GM23338 (cell line): Measurements from ENCODE around the gene GAN.

ENCODE experiments used
- CREB1 ChIP-seq: fragments of 250-450 bp; sonication (Bioruptor Pico); IDR thresholded peaks from 2 replicates; pipeline ENCODE4 v1.5.0; 2020; ENCODE audit warnings: low read depth, mild to moderate bottlenecking, moderate library complexity
- CTCF ChIP-seq, 2 experiments: fragments of 200-600 bp in 1 of 2; sonication (generic) in 1 of 2; conservative IDR thresholded peaks; 2 replicates each; pipeline versions ENCODE4 v1.5.1 to v1.6.1; 2016 to 2017; ENCODE audit warnings: antibody characterized with exemption in 2 of 2, low read depth in 2 of 2, mild to moderate bottlenecking in 2 of 2, moderate library complexity in 1 of 2
- EZH2 ChIP-seq: fragments of 200-600 bp; sonication (generic); IDR thresholded peaks from one replicate; pipeline ENCODE4 v1.8.0; 2017; ENCODE audit warnings: antibody characterized with exemption, mild to moderate bottlenecking, low read depth; ENCODE audit not compliant: unreplicated experiment
- EZH2phosphoT487 ChIP-seq: fragments of 200-600 bp; sonication (generic); IDR thresholded peaks from one replicate; pipeline ENCODE4 v1.8.1; 2018; ENCODE audit warnings: antibody characterized with exemption; ENCODE audit not compliant: unreplicated experiment
- JUNB ChIP-seq: IDR thresholded peaks from one replicate; pipeline ENCODE4 v1.6.1; 2016; ENCODE audit warnings: antibody characterized with exemption; ENCODE audit not compliant: unreplicated experiment
- POLR2AphosphoS5 ChIP-seq: IDR thresholded peaks from 2 replicates; pipeline ENCODE4 v1.6.1; 2016; ENCODE audit warnings: antibody characterized with exemption, low read depth
- REST ChIP-seq: IDR thresholded peaks from one replicate; pipeline ENCODE4 v1.6.1; 2018; ENCODE audit warnings: antibody characterized with exemption; ENCODE audit not compliant: unreplicated experiment
- STAT1 ChIP-seq: IDR thresholded peaks from one replicate; pipeline ENCODE4 v1.6.1; 2016; ENCODE audit warnings: antibody characterized with exemption; ENCODE audit not compliant: unreplicated experiment
- ZNF114 ChIP-seq: fragments of 250-450 bp; sonication (Bioruptor Pico); IDR thresholded peaks from 2 replicates; pipeline ENCODE4 v1.5.0; 2020; ENCODE audit warnings: mild to moderate bottlenecking, moderate library complexity
- TF ChIP-seq, protein P1 (sequence below): IDR thresholded peaks from 2 replicates; pipeline ENCODE4 v1.6.1; 2016; ENCODE audit warnings: antibody characterized with exemption

DNA sequence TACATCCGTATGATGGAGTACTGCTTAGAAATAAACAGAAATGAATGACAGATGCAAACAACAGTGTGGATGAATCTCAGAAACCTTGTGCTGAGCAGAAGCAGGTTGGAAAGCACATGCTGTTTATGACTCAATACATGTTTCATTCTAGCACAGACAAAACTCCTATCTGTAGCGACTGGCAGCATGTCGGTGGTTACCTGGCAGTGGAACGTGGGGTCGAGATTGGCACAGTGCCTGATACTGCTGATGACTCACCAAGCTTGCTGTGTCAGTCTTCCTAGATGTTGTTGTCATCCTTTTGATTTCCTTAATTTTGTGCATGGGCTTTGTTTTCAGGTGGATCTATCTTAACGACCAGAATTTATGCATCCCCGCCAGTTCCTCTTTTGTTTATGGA, 62.1 kb downstream of the GAN start:
- TF ChIP-seq ZNF114 (CRISPR knock-in tag) (no peak), POLR2AphosphoS5 (no peak), EZH2phosphoT487 (no peak), CTCF (conservative IDR thresholded peaks at IDR 0.05; ENCODE audit: low read depth in 2 of 2) (no peak), EZH2 (no peak), REST (no peak), CREB1 (CRISPR knock-in tag) (no peak), JUNB (no peak), STAT1 (no peak)
- TF ChIP-seq, protein P1, sequence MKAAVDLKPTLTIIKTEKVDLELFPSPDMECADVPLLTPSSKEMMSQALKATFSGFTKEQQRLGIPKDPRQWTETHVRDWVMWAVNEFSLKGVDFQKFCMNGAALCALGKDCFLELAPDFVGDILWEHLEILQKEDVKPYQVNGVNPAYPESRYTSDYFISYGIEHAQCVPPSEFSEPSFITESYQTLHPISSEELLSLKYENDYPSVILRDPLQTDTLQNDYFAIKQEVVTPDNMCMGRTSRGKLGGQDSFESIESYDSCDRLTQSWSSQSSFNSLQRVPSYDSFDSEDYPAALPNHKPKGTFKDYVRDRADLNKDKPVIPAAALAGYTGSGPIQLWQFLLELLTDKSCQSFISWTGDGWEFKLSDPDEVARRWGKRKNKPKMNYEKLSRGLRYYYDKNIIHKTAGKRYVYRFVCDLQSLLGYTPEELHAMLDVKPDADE, result no peak
